H9 (cell line): ENCODE results near the gene SYNE3. TPM values are rescaled to one million over a fixed set of nuclear protein-coding genes. Genes with fewer than 3 reads are reported as not detected.

Source experiments
- DNase-seq: peaks from one replicate; pipeline ENCODE4 v3.0.0-alpha.2; 2017
- H2AFZ ChIP-seq: one replicate; pipeline ENCODE4 v1.6.1; 2013; ENCODE audit warnings: mild to moderate bottlenecking, low read length, control low read depth, moderate library complexity
- H2AK5ac ChIP-seq: 2 replicates; pipeline ENCODE4 v1.6.1; 2013; ENCODE audit warnings: low read length, control low read depth, mixed read lengths; ENCODE audit not compliant: insufficient read length
- H2BK120ac ChIP-seq: one replicate; pipeline ENCODE4 v1.6.1; 2013; ENCODE audit warnings: low read depth, mild to moderate bottlenecking, low read length, control low read depth, inconsistent platforms; ENCODE audit not compliant: poor library complexity, severe bottlenecking
- H2BK12ac ChIP-seq: 2 replicates; pipeline ENCODE4 v1.6.1; 2013; ENCODE audit warnings: low read length, control low read depth, mixed read lengths, low read depth; ENCODE audit not compliant: insufficient read length
- H2BK15ac ChIP-seq: 2 replicates; pipeline ENCODE4 v1.6.1; 2013; ENCODE audit warnings: low read depth, low read length, control low read depth
- H2BK20ac ChIP-seq: one replicate; pipeline ENCODE4 v1.6.1; 2013; ENCODE audit warnings: low read depth, mild to moderate bottlenecking, low read length, control low read depth, inconsistent platforms; ENCODE audit not compliant: poor library complexity, severe bottlenecking
- H2BK5ac ChIP-seq: 2 replicates; pipeline ENCODE4 v1.6.1; 2013; ENCODE audit warnings: low read length, control low read depth, mixed read lengths; ENCODE audit not compliant: insufficient read length
- H3K14ac ChIP-seq: 2 replicates; pipeline ENCODE4 v1.6.1; 2013; ENCODE audit warnings: low read length, control low read depth; ENCODE audit not compliant: insufficient read depth
- H3K18ac ChIP-seq: 2 replicates; pipeline ENCODE4 v1.6.1; 2013; ENCODE audit warnings: low read depth, mild to moderate bottlenecking, mixed read lengths, low read length, control low read depth; ENCODE audit not compliant: insufficient read length
- H3K23ac ChIP-seq: 2 replicates; pipeline ENCODE4 v1.6.1; 2013; ENCODE audit warnings: low read length, control low read depth, mixed read lengths, low read depth; ENCODE audit not compliant: insufficient read length
- H3K23me2 ChIP-seq: 2 replicates; pipeline ENCODE4 v1.6.1; 2013; ENCODE audit warnings: low read depth, mild to moderate bottlenecking, mixed read lengths, low read length, control low read depth; ENCODE audit not compliant: insufficient read length, poor library complexity, severe bottlenecking
- H3K27ac ChIP-seq: 2 replicates; pipeline ENCODE4 v1.5.1; 2013; ENCODE audit warnings: low read length, control low read depth, mixed read lengths, low read depth; ENCODE audit not compliant: insufficient read length
- H3K27me3 ChIP-seq: 2 replicates; pipeline ENCODE4 v1.6.1; 2013; ENCODE audit warnings: low read length, control low read depth, inconsistent platforms; ENCODE audit not compliant: insufficient read depth
- H3K4ac ChIP-seq: 2 replicates; pipeline ENCODE4 v1.6.1; 2013; ENCODE audit warnings: low read depth, mild to moderate bottlenecking, control low read depth, inconsistent platforms, low read length, moderate library complexity
- H3K4me1 ChIP-seq: 2 replicates; pipeline ENCODE4 v1.6.1; 2013; ENCODE audit warnings: low read length, control low read depth, inconsistent platforms; ENCODE audit not compliant: insufficient read depth
- H3K4me2 ChIP-seq: 2 replicates; pipeline ENCODE4 v1.6.1; 2013; ENCODE audit warnings: low read length, control low read depth, mixed read lengths; ENCODE audit not compliant: insufficient read length, insufficient read depth
- H3K56ac ChIP-seq: 2 replicates; pipeline ENCODE4 v1.6.1; 2013; ENCODE audit warnings: low read depth, mild to moderate bottlenecking, mixed read lengths, low read length, control low read depth; ENCODE audit not compliant: insufficient read length
- H3K79me1 ChIP-seq: 2 replicates; pipeline ENCODE4 v1.6.1; 2013; ENCODE audit warnings: low read depth, mild to moderate bottlenecking, moderate library complexity, low read length, control low read depth, inconsistent platforms; ENCODE audit not compliant: insufficient read depth, poor library complexity, severe bottlenecking
- H3K79me2 ChIP-seq: 2 replicates; pipeline ENCODE4 v1.6.1; 2013; ENCODE audit warnings: low read length, control low read depth, inconsistent platforms; ENCODE audit not compliant: insufficient read depth
- H3K9ac ChIP-seq: 2 replicates; pipeline ENCODE4 v1.6.1; 2013; ENCODE audit warnings: low read length, control low read depth, mixed read lengths; ENCODE audit not compliant: insufficient read length; ENCODE audit errors: extremely low read depth
- H3K9me3 ChIP-seq: one replicate; pipeline ENCODE4 v1.6.1; 2013; ENCODE audit warnings: low read depth, low read length, inconsistent platforms; ENCODE audit not compliant: control insufficient read depth
- H3T11ph ChIP-seq: one replicate; pipeline ENCODE4 v1.6.1; 2013; ENCODE audit warnings: mild to moderate bottlenecking, low read length, control low read depth, inconsistent platforms
- H4K20me1 ChIP-seq: one replicate; pipeline ENCODE4 v1.6.1; 2013; ENCODE audit not compliant: control insufficient read depth, insufficient read length, insufficient read depth
- H4K5ac ChIP-seq: 2 replicates; pipeline ENCODE4 v1.6.1; 2013; ENCODE audit warnings: low read depth, mild to moderate bottlenecking, mixed read lengths, low read length, control low read depth; ENCODE audit not compliant: insufficient read length
- H4K8ac ChIP-seq: replicated peaks from 2 replicates; pipeline ENCODE4 v1.6.1; 2013; ENCODE audit warnings: low read length, control low read depth, mixed read lengths, low read depth; ENCODE audit not compliant: insufficient read length
- H4K91ac ChIP-seq: 2 replicates; pipeline ENCODE4 v1.6.1; 2013; ENCODE audit warnings: low read depth, mild to moderate bottlenecking, moderate library complexity, mixed read lengths, low read length, control low read depth; ENCODE audit not compliant: insufficient read length
- H3K27ac Mint-ChIP-seq, 3 experiments: 2 replicates in 2 of 3; 3 replicates in 1 of 3; pipeline ENCODE4 v1.8.0; 2020 to 2021; ENCODE audit warnings: mixed read lengths in 3 of 3, mild to moderate bottlenecking in 1 of 3, moderate library complexity in 1 of 3
- H3K27me3 Mint-ChIP-seq: 2 replicates; pipeline ENCODE4 v1.8.0; 2021; ENCODE audit warnings: low read depth, mild to moderate bottlenecking, moderate library complexity, mixed read lengths
- H3K36me3 Mint-ChIP-seq, 3 experiments: 2 replicates in 2 of 3; 3 replicates in 1 of 3; pipeline ENCODE4 v1.8.0; 2020 to 2021; ENCODE audit warnings: low read depth in 3 of 3, mixed read lengths in 3 of 3; ENCODE audit not compliant: insufficient read depth in 1 of 3
- H3K4me1 Mint-ChIP-seq, 2 experiments: 2 replicates each; pipeline ENCODE4 v1.8.0; 2020; ENCODE audit warnings: mixed read lengths in 2 of 2
- H3K4me3 Mint-ChIP-seq, 2 experiments: 2 replicates in 1 of 2; 3 replicates in 1 of 2; pipeline ENCODE4 v1.8.0; 2020 to 2021; ENCODE audit warnings: mild to moderate bottlenecking in 2 of 2, mixed read lengths in 2 of 2, moderate library complexity in 1 of 2
- H3K9me3 Mint-ChIP-seq, 2 experiments: 2 replicates in 1 of 2; 3 replicates in 1 of 2; pipeline ENCODE4 v1.8.0; 2020; ENCODE audit warnings: mild to moderate bottlenecking in 2 of 2, mixed read lengths in 2 of 2, moderate library complexity in 1 of 2
- CTCF ChIP-seq: fragments of 200-600 bp; sonication (generic); conservative IDR thresholded peaks from 3 replicates; pipeline ENCODE4 v1.8.0; 2021; ENCODE audit warnings: antibody characterized with exemption, mild to moderate bottlenecking
- WGBS: extraction: QIAGEN DNeasy Blood & Tissue Kit; methylation state at CpG from one replicate; pipeline ENCODE4 v1.1.7; 2013; ENCODE audit warnings: missing lambda C conversion rate, low lambda C conversion rate, mixed read lengths; ENCODE audit not compliant: insufficient read length; ENCODE audit errors: extremely low coverage; 5-methylcytosine and 5-hydroxymethylcytosine counted together
- total RNA-seq: library from RNA; stranded (reverse); gene quantifications from 2 replicates; pipeline ENCODE4 v1.2.1, GENCODE V29; 2021

Gene SYNE3
- total RNA-seq, 1 experiment from 2014 or later = 0.11 TPM

DNA sequence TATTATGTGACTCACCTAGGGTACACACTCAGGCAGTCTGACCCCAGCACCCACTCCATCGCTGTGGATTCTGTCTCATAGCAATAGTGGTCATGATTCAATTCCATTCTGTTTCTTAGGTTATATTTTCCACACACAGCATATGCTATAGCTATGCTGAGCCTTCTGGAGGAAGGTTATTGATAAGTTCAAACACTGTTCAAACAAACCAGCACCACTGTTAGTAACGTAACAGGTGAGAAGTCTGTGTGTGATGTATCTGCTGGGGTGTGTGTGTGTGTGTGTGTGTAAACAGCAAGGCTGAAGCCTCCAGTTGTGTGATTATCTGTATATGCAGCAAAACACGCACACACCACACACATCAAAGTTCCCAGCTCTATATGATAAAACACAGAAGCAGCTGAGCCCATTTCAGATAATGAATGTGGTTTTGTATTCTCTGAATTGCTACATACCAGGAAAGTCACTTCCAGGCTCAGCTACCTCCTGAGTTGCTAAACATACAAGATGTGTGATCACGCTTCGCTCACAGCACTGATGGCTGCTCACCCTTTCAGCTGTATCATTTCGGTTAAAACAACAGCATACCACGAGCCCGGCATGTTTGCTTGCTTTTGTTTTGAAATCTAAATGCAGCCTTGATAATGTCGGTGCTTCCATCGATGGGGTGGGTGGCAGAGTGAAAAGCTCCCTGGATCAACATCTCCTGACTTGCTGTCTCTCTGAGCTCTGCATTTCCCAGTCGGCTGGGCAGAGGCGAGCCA is 6.8 kb upstream of the SYNE3 start:
- Histone ChIP-seq H3K27ac (no peak overlapping the region), H3K23ac (no peak overlapping the region), H3K9ac (no peak overlapping the region), H2BK5ac (no peak overlapping the region), H2BK12ac (no peak overlapping the region), H3K14ac (no peak overlapping the region), H3K4me2 (no peak overlapping the region), H3K79me2 (no peaks in the 10 kb centered on the region; the same call in 1 of the 2 replicates), H2BK120ac (no peak overlapping the region), H2BK20ac (no peak overlapping the region), H2AFZ (no peak overlapping the region), H3K9me3 (no peaks in the 10 kb centered on the region), H3K23me2 (no peaks in the 10 kb centered on the region), H4K91ac (no peak overlapping the region), H3K79me1 (no peaks in the 10 kb centered on the region), H3T11ph (no peak overlapping the region), H3K4ac (no peak overlapping the region), H2AK5ac (no peak overlapping the region), H2BK15ac (no peak overlapping the region), H3K4me1 (no peaks in the 10 kb centered on the region), H4K5ac (no peak overlapping the region), H4K8ac (no peak overlapping the region), H4K20me1 (no peaks in the 10 kb centered on the region), H3K56ac (no peak overlapping the region), H3K18ac (no peak overlapping the region), H3K27me3 (no peaks in the 10 kb centered on the region; the same call in 1 of the 2 replicates)
- peaks cover 12 to 24% of the 10 kb centered on the region in 2 experiments for H3K4me1 Mint-ChIP-seq
- DNase-seq = no peak
- H3K27me3 Mint-ChIP-seq = peaks cover 26% of the 10 kb centered on the region
- no peak for TF ChIP-seq CTCF
- no peaks in the 10 kb centered on the region for H3K36me3 Mint-ChIP-seq
- H3K4me3 Mint-ChIP-seq = no peak overlapping the region
- no peak overlapping the region; a peak in 1 of 7 replicates for H3K27ac Mint-ChIP-seq
- WGBS = no CpG with 5 or more reads among the region's 12 CpGs
- H3K9me3 Mint-ChIP-seq = no peaks in the 10 kb centered on the region
